Measurements from ENCODE around the gene EYA4. TPM values are rescaled to one million over a fixed set of nuclear protein-coding genes. Genes with fewer than 3 reads are reported as not detected.

Gene EYA4
- total RNA-seq, 1 experiment from 2014 or later: 10.0 TPM

- Histone ChIP-seq H3K79me2 (ENCODE audit: low read length) (peaks cover 42% of the 10 kb centered on the region), H3K36me3 (ENCODE audit: low read depth, low read length) (no peaks in the 10 kb centered on the region), H3K4me1 (ENCODE audit: insufficient read depth, low read length) (peaks cover 22% of the 10 kb centered on the region), H2AFZ (ENCODE audit: low read length) (no peak overlapping the region), H3K9me3 (ENCODE audit: low read length) (no peaks in the 10 kb centered on the region), H3K4me3 (ENCODE audit: low read length) (no peak overlapping the region), H3K27ac (ENCODE audit: low read length) (no peak overlapping the region), H3F3A (ENCODE audit: low read length, unreplicated experiment) (no peaks in the 10 kb centered on the region), H3K9ac (ENCODE audit: low read length) (no peak overlapping the region), H3K9me2 (replicated peaks; ENCODE audit: low read length) (no peaks in the 10 kb centered on the region), H3K4me2 (ENCODE audit: low read length) (no peak overlapping the region), H3K27me3 (ENCODE audit: low read length) (no peaks in the 10 kb centered on the region), H4K20me1 (ENCODE audit: low read length) (no peaks in the 10 kb centered on the region)
- intact Hi-C loops (cut with micrococcal nuclease): no loop called here
- ATAC-seq (no peak), DNase-seq (peak; percentile 18)
- no peak for TF ChIP-seq EZH2phosphoT487 (IDR thresholded peaks at IDR 0.05; ENCODE audit: borderline replicate concordance, low read length)
- no peak for TF ChIP-seq EZH2 (IDR thresholded peaks at IDR 0.05; ENCODE audit: low read length, unreplicated experiment)
- no peak for TF ChIP-seq CTCF (conservative IDR thresholded peaks at IDR 0.05; ENCODE audit: low read depth, low read length)
- no TSS peak for BruUV-seq (replicated peaks)
- POLR2A ChIA-PET (ENCODE audit: unreplicated experiment): no interaction called here
- CTCF ChIA-PET: no interaction called here
Observed at GRCh38 chr6:133259561-133259960, 18.4 kb downstream of the EYA4 start.

GRCh38 chr6:133262804-133263203, 21.6 kb downstream of the EYA4 start:
- Histone ChIP-seq H3K27ac (ENCODE audit: low read length) (no peak overlapping the region), H3K4me2 (ENCODE audit: low read length) (no peak overlapping the region), H3F3A (ENCODE audit: low read length, unreplicated experiment) (no peaks in the 10 kb centered on the region), H3K4me3 (ENCODE audit: low read length) (no peak overlapping the region), H3K36me3 (ENCODE audit: low read depth, low read length) (no peaks in the 10 kb centered on the region), H2AFZ (ENCODE audit: low read length) (no peak overlapping the region), H3K79me2 (ENCODE audit: low read length) (peaks cover 16% of the 10 kb centered on the region), H3K9me2 (replicated peaks; ENCODE audit: low read length) (no peaks in the 10 kb centered on the region), H4K20me1 (ENCODE audit: low read length) (no peaks in the 10 kb centered on the region), H3K4me1 (ENCODE audit: insufficient read depth, low read length) (peaks cover 9% of the 10 kb centered on the region; the same call in 1 of the 2 replicates), H3K27me3 (ENCODE audit: low read length) (no peaks in the 10 kb centered on the region), H3K9me3 (ENCODE audit: low read length) (no peaks in the 10 kb centered on the region), H3K9ac (ENCODE audit: low read length) (no peak overlapping the region)
- intact Hi-C loops (cut with micrococcal nuclease): no loop called here
- BruUV-seq (replicated peaks): no TSS peak
- DNase-seq: no peak
- no peak for ATAC-seq
- TF ChIP-seq EZH2 (IDR thresholded peaks at IDR 0.05; ENCODE audit: low read length, unreplicated experiment): no peak
- TF ChIP-seq CTCF (conservative IDR thresholded peaks at IDR 0.05; ENCODE audit: low read depth, low read length): no peak
- no peak for TF ChIP-seq EZH2phosphoT487 (IDR thresholded peaks at IDR 0.05; ENCODE audit: borderline replicate concordance, low read length)
- POLR2A ChIA-PET (ENCODE audit: unreplicated experiment): no interaction called here
- CTCF ChIA-PET: interaction anchor here (0.6 kb wide), 1 partner anchor 71 kb away, joined by 11 read pairs; no protein-coding TSS in a partner anchor

DNA sequence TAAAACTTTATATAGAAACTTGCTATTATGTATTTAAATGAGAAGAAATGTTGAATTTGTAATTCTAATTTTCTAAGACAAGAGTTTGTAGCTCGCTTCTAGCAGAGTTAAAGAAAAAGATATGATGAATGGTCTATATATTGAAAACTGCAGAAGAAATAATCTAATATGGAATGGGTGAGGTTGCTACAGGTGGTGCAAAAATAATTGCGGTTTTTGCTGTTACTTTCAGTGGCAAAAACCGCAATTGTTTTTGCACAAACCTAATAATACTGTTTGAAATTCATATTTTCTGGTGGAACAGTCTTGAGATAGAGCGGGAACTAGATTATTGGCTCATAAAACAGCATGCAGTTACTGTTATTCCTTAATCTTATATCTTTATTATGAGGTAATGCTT, 23.9 kb downstream of the EYA4 start:
- ChIA-PET POLR2A (ENCODE audit: unreplicated experiment) (no interaction called here), CTCF (no interaction called here)
- no peaks in the 10 kb centered on the region for H3K9me3 ChIP-seq (ENCODE audit: low read length)
- no TSS peak for BruUV-seq (replicated peaks)
- no peaks in the 10 kb centered on the region for H3F3A ChIP-seq (ENCODE audit: low read length, unreplicated experiment)
- peaks cover 7% of the 10 kb centered on the region; the same call in 1 of the 2 replicates for H3K79me2 ChIP-seq (ENCODE audit: low read length)
- no peak overlapping the region for H2AFZ ChIP-seq (ENCODE audit: low read length)
- H3K4me3 ChIP-seq (ENCODE audit: low read length): no peak overlapping the region
- H3K4me1 ChIP-seq (ENCODE audit: insufficient read depth, low read length): no peaks in the 10 kb centered on the region
- no peak overlapping the region for H3K4me2 ChIP-seq (ENCODE audit: low read length)
- H3K27me3 ChIP-seq (ENCODE audit: low read length): no peaks in the 10 kb centered on the region
- TF ChIP-seq CTCF (conservative IDR thresholded peaks at IDR 0.05; ENCODE audit: low read depth, low read length): no peak
- no peak for TF ChIP-seq EZH2 (IDR thresholded peaks at IDR 0.05; ENCODE audit: low read length, unreplicated experiment)
- no peak for TF ChIP-seq EZH2phosphoT487 (IDR thresholded peaks at IDR 0.05; ENCODE audit: borderline replicate concordance, low read length)
- H3K9ac ChIP-seq (ENCODE audit: low read length): no peak overlapping the region
- H3K36me3 ChIP-seq (ENCODE audit: low read depth, low read length): no peaks in the 10 kb centered on the region
- intact Hi-C loops (cut with micrococcal nuclease): no loop called here
- no peaks in the 10 kb centered on the region for H4K20me1 ChIP-seq (ENCODE audit: low read length)
- DNase-seq (no peak), ATAC-seq (no peak)
- H3K27ac ChIP-seq (ENCODE audit: low read length): no peak overlapping the region
- no peaks in the 10 kb centered on the region for H3K9me2 ChIP-seq (replicated peaks; ENCODE audit: low read length)

Data from PC-3 (cell line).